CD4-positive, alpha-beta T cell treated with Interleukin-21 for 1 hour (primary cell): ENCODE results near the gene AVP.

Experiments used
- DNase-seq: peaks from one replicate; pipeline ENCODE4 v3.0.0-alpha.2; 2020

AVP gene

GRCh38 chr20:3047486-3048419 lies 36.8 kb downstream of the AVP start:
- no peak for DNase-seq

- DNase-seq, result no peak
Measured at GRCh38 chr20:3046677-3047462, 37.7 kb downstream of the AVP start.

GRCh38 chr20:3045816-3046676 lies 38.5 kb downstream of the AVP start, which contains the start of gene MRPS26:
MRPS26 (plus strand) TSS chr20:3046052; CDS start chr20:3046069, 17 bp downstream.
- peak; percentile 77 for DNase-seq

- peak; percentile 60 for DNase-seq
Measured at GRCh38 chr20:3045042-3045815, 39.3 kb downstream of the AVP start.

- no peak for DNase-seq
Measured at GRCh38 chr20:3044336-3044965, 40.1 kb downstream of the AVP start.

GRCh38 chr20:3043322-3043721 lies 41.2 kb downstream of the AVP start, which contains the start of gene GNRH2:
GNRH2 (plus strand) TSS chr20:3043622; CDS start chr20:3044415, 793 bp downstream.
- DNase-seq, result no peak

GRCh38 chr20:3042625-3043024 lies 41.9 kb downstream of the AVP start:
- no peak for DNase-seq

GRCh38 chr20:3041854-3042409 lies 42.6 kb downstream of the AVP start:
- no peak for DNase-seq

GRCh38 chr20:3040086-3040485 lies 44.4 kb downstream of the AVP start:
- no peak for DNase-seq

GRCh38 chr20:3039426-3039825 lies 45.1 kb downstream of the AVP start:
- DNase-seq, result no peak

- DNase-seq, result no peak
Measured at GRCh38 chr20:3038454-3038853, 46.1 kb downstream of the AVP start.

GRCh38 chr20:3037654-3038053 lies 46.9 kb downstream of the AVP start:
- no peak for DNase-seq

GRCh38 chr20:3032624-3033023 lies 51.9 kb downstream of the AVP start:
- no peak for DNase-seq
